Liver (tissue), 9 donors: ENCODE data around the gene ANKRD13D. TPM values are rescaled to one million over a fixed set of nuclear protein-coding genes. Genes with fewer than 3 reads are reported as not detected.

ENCODE experiments used
- DNase-seq: peaks from one replicate; pipeline ENCODE4 v3.0.0-alpha.2; 2017; ENCODE audit warnings: low spot score
- H3K27ac ChIP-seq, 2 donors: one replicate each; pipeline ENCODE4 v1.7.0; 2013; ENCODE audit warnings: inconsistent platforms in 2 of 2, low read length in 2 of 2, control low read depth in 1 of 2, low read depth in 1 of 2, mild to moderate bottlenecking in 1 of 2
- H3K27me3 ChIP-seq, 4 donors: one replicate each; pipeline versions ENCODE4 v1.6.1 to v1.7.0; 2013; ENCODE audit warnings: low read length in 3 of 4, inconsistent platforms in 1 of 4, mild to moderate bottlenecking in 1 of 4, moderate library complexity in 1 of 4; ENCODE audit not compliant: control insufficient read depth in 4 of 4, insufficient read depth in 4 of 4
- H3K36me3 ChIP-seq, 4 donors: one replicate each; pipeline versions ENCODE4 v1.6.1 to v1.7.0; 2013; ENCODE audit warnings: low read length in 3 of 4, mild to moderate bottlenecking in 3 of 4, low read depth in 1 of 4, moderate library complexity in 1 of 4; ENCODE audit not compliant: control insufficient read depth in 4 of 4, insufficient read depth in 3 of 4
- H3K4me1 ChIP-seq, 4 donors: one replicate each; pipeline versions ENCODE4 v1.6.1 to v1.7.0; 2013; ENCODE audit warnings: low read length in 3 of 4, mild to moderate bottlenecking in 3 of 4, moderate library complexity in 1 of 4; ENCODE audit not compliant: control insufficient read depth in 4 of 4, insufficient read depth in 4 of 4
- H3K4me3 ChIP-seq, 3 donors: one replicate each; pipeline versions ENCODE4 v1.6.1 to v1.7.0; 2013; ENCODE audit warnings: low read length in 3 of 3, control low read depth in 1 of 3, low read depth in 1 of 3, mild to moderate bottlenecking in 1 of 3
- H3K9ac ChIP-seq, 2 donors: one replicate each; pipeline ENCODE4 v1.7.0; 2013; ENCODE audit warnings: low read length in 2 of 2, mild to moderate bottlenecking in 2 of 2, moderate library complexity in 2 of 2, control low read depth in 1 of 2, low read depth in 1 of 2
- H3K9me3 ChIP-seq, 4 donors: one replicate each; pipeline versions ENCODE4 v1.6.1 to v1.7.0; 2013; ENCODE audit warnings: low read length in 3 of 4; ENCODE audit not compliant: control insufficient read depth in 4 of 4
- EGR1 ChIP-seq, 2 donors: IDR thresholded peaks; 2 replicates each; pipeline ENCODE4 v1.6.1; 2016 to 2018; ENCODE audit warnings: antibody characterized with exemption in 2 of 2, low read depth in 2 of 2
- FOXA1 ChIP-seq: IDR thresholded peaks from 2 replicates; pipeline ENCODE4 v1.6.1; 2016; ENCODE audit warnings: antibody characterized with exemption
- FOXA2 ChIP-seq: IDR thresholded peaks from 2 replicates; pipeline ENCODE4 v1.6.1; 2016; ENCODE audit warnings: antibody characterized with exemption
- GABPA ChIP-seq, 2 donors: IDR thresholded peaks in 1 of 2; conservative IDR thresholded peaks in 1 of 2; 2 replicates each; pipeline ENCODE4 v1.6.1; 2016; ENCODE audit warnings: antibody characterized with exemption in 2 of 2, mild to moderate bottlenecking in 1 of 2, moderate library complexity in 1 of 2
- HNF4A ChIP-seq, 2 donors: conservative IDR thresholded peaks; 2 replicates each; pipeline ENCODE4 v1.6.1; 2016; ENCODE audit warnings: antibody characterized with exemption in 2 of 2, mild to moderate bottlenecking in 2 of 2
- HNF4G ChIP-seq: IDR thresholded peaks from 2 replicates; pipeline ENCODE4 v1.6.1; 2016; ENCODE audit warnings: antibody characterized with exemption
- JUND ChIP-seq, 2 donors: IDR thresholded peaks; 2 replicates each; pipeline ENCODE4 v1.6.1; 2016; ENCODE audit warnings: antibody characterized with exemption in 2 of 2
- NR2F2 ChIP-seq: IDR thresholded peaks from 2 replicates; pipeline ENCODE4 v1.6.1; 2016; ENCODE audit warnings: antibody characterized with exemption
- RAD21 ChIP-seq, 2 donors: IDR thresholded peaks; 2 replicates each; pipeline ENCODE4 v1.6.1; 2016; ENCODE audit warnings: antibody characterized with exemption in 2 of 2, mild to moderate bottlenecking in 2 of 2
- RXRA ChIP-seq, 2 donors: IDR thresholded peaks; 2 replicates each; pipeline ENCODE4 v1.6.1; 2017 to 2018; ENCODE audit warnings: antibody characterized with exemption in 2 of 2, mild to moderate bottlenecking in 1 of 2
- SP1 ChIP-seq: IDR thresholded peaks from 2 replicates; pipeline ENCODE4 v1.6.1; 2018; ENCODE audit warnings: antibody characterized with exemption, mild to moderate bottlenecking
- TAF1 ChIP-seq: conservative IDR thresholded peaks from 2 replicates; pipeline ENCODE4 v1.6.1; 2016; ENCODE audit warnings: antibody characterized with exemption, mild to moderate bottlenecking
- YY1 ChIP-seq: IDR thresholded peaks from 2 replicates; pipeline ENCODE4 v1.6.1; 2016; ENCODE audit warnings: antibody characterized with exemption, mild to moderate bottlenecking
- WGBS: extraction: QIAGEN DNeasy Blood & Tissue Kit; methylation state at CpG from one replicate; pipeline ENCODE4 v1.1.7; 2013; 5-methylcytosine and 5-hydroxymethylcytosine counted together
- polyA plus RNA-seq, 2 donors: library from polyadenylated mRNA; stranded (reverse) in 1 of 2; unstranded in 1 of 2; fragments of 200-250 nt in 1 of 2; fragments of >200 nt in 1 of 2; fragmentation: Nextera tagmentation in 1 of 2; extraction: Ambion mirVana in 1 of 2; gene quantifications; one replicate each; pipeline versions ENCODE4 v1.2.1 to v1.2.3, GENCODE V29; 2013 to 2015
- total RNA-seq, 2 donors: library from RNA; depleted of rRNA; stranded (reverse); fragments of >200 nt; gene quantifications; one replicate each; pipeline ENCODE4 v1.2.3, GENCODE V29; 2014
- TF ChIP-seq, protein P1 (sequence below): IDR thresholded peaks from 2 replicates; pipeline ENCODE4 v1.6.1; 2016; ENCODE audit warnings: antibody characterized with exemption
- TF ChIP-seq, protein P2 (sequence below): IDR thresholded peaks from 2 replicates; pipeline ENCODE4 v1.6.1; 2016; ENCODE audit warnings: antibody characterized with exemption
- TF ChIP-seq, protein P3 (sequence below): IDR thresholded peaks from 2 replicates; pipeline ENCODE4 v1.6.1; 2016; ENCODE audit warnings: antibody characterized with exemption
- TF ChIP-seq, protein P4 (sequence below): fragments of 150-350 bp; IDR thresholded peaks from 2 replicates; pipeline ENCODE4 v1.5.1; 2017; ENCODE audit warnings: improper control_type of control experiment, low read depth, low read length; ENCODE audit not compliant: missing input control
- TF ChIP-seq, protein P5 (sequence below): IDR thresholded peaks from 2 replicates; pipeline ENCODE4 v1.6.1; 2016; ENCODE audit warnings: antibody characterized with exemption, mild to moderate bottlenecking
- donor health status: healthy.
- donor health status: healthy.
- donor health status: healthy.
- donor health status: healthy.
- donor health status: healthy.

The ANKRD13D gene
- total and polyA plus RNA-seq, 4 donors, result 5.5 to 15.0 (median 5.9) TPM

DNA sequence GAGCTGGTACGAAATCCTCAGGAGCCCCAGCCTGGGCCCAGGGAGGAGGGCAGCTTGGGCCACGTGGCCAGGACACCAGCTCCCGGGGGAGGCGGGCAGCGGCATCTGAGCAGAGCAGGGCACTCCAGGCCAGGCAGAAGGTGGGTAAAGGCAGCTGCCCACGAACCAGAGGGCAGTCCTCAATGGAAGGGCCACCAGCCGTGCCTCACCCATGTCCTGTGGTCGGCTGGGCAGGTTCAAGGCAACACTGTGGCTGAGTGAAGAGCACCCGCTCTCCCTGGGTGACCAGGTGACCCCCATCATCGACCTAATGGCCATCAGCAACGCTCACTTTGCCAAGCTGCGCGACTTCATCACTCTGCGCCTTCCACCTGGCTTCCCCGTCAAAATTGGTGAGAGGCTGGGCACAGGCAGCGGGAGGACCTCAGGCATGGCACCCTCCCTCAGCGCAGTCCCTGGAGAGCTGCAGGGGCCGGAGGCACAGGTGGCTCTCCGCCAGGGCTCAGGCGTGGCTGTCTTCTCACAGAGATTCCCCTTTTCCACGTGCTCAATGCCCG lies 11.7 kb downstream of the ANKRD13D start:
- Histone ChIP-seq H3K4me3 (no peak overlapping the region), H3K27ac (no peak overlapping the region), H3K36me3 (peaks cover 5 to 16% (median 8%) of the 10 kb centered on the region in 4 donors), H3K4me1 (peaks cover 13 to 35% (median 20%) of the 10 kb centered on the region in 4 donors), H3K9ac (no peak overlapping the region), H3K9me3 (no peaks in the 10 kb centered on the region), H3K27me3 (no peaks in the 10 kb centered on the region)
- DNase-seq, result no peak
- TF ChIP-seq JUND (IDR thresholded peaks at IDR 0.05) (no peak), EGR1 (IDR thresholded peaks at IDR 0.05; ENCODE audit: low read depth in 2 of 2) (no peak), HNF4G (no peak), FOXA1 (no peak), HNF4A (conservative IDR thresholded peaks at IDR 0.05) (no peak), RXRA (IDR thresholded peaks at IDR 0.05) (no peak), SP1 (no peak), YY1 (no peak), FOXA2 (no peak), TAF1 (no peak), GABPA (IDR thresholded peaks at IDR 0.05 in 1 of 2, conservative IDR thresholded peaks at IDR 0.05 in 1 of 2) (no peak), NR2F2 (no peak), RAD21 (IDR thresholded peaks at IDR 0.05) (no peak)
- TF ChIP-seq, protein P1, sequence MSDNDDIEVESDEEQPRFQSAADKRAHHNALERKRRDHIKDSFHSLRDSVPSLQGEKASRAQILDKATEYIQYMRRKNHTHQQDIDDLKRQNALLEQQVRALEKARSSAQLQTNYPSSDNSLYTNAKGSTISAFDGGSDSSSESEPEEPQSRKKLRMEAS, result no peak
- TF ChIP-seq, protein P2, sequence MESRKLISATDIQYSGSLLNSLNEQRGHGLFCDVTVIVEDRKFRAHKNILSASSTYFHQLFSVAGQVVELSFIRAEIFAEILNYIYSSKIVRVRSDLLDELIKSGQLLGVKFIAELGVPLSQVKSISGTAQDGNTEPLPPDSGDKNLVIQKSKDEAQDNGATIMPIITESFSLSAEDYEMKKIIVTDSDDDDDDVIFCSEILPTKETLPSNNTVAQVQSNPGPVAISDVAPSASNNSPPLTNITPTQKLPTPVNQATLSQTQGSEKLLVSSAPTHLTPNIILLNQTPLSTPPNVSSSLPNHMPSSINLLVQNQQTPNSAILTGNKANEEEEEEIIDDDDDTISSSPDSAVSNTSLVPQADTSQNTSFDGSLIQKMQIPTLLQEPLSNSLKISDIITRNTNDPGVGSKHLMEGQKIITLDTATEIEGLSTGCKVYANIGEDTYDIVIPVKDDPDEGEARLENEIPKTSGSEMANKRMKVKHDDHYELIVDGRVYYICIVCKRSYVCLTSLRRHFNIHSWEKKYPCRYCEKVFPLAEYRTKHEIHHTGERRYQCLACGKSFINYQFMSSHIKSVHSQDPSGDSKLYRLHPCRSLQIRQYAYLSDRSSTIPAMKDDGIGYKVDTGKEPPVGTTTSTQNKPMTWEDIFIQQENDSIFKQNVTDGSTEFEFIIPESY, result no peak
- TF ChIP-seq, protein P3, sequence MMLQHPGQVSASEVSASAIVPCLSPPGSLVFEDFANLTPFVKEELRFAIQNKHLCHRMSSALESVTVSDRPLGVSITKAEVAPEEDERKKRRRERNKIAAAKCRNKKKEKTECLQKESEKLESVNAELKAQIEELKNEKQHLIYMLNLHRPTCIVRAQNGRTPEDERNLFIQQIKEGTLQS, result no peak
- TF ChIP-seq, protein P4, sequence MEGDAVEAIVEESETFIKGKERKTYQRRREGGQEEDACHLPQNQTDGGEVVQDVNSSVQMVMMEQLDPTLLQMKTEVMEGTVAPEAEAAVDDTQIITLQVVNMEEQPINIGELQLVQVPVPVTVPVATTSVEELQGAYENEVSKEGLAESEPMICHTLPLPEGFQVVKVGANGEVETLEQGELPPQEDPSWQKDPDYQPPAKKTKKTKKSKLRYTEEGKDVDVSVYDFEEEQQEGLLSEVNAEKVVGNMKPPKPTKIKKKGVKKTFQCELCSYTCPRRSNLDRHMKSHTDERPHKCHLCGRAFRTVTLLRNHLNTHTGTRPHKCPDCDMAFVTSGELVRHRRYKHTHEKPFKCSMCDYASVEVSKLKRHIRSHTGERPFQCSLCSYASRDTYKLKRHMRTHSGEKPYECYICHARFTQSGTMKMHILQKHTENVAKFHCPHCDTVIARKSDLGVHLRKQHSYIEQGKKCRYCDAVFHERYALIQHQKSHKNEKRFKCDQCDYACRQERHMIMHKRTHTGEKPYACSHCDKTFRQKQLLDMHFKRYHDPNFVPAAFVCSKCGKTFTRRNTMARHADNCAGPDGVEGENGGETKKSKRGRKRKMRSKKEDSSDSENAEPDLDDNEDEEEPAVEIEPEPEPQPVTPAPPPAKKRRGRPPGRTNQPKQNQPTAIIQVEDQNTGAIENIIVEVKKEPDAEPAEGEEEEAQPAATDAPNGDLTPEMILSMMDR, result no peak
- TF ChIP-seq, protein P5, sequence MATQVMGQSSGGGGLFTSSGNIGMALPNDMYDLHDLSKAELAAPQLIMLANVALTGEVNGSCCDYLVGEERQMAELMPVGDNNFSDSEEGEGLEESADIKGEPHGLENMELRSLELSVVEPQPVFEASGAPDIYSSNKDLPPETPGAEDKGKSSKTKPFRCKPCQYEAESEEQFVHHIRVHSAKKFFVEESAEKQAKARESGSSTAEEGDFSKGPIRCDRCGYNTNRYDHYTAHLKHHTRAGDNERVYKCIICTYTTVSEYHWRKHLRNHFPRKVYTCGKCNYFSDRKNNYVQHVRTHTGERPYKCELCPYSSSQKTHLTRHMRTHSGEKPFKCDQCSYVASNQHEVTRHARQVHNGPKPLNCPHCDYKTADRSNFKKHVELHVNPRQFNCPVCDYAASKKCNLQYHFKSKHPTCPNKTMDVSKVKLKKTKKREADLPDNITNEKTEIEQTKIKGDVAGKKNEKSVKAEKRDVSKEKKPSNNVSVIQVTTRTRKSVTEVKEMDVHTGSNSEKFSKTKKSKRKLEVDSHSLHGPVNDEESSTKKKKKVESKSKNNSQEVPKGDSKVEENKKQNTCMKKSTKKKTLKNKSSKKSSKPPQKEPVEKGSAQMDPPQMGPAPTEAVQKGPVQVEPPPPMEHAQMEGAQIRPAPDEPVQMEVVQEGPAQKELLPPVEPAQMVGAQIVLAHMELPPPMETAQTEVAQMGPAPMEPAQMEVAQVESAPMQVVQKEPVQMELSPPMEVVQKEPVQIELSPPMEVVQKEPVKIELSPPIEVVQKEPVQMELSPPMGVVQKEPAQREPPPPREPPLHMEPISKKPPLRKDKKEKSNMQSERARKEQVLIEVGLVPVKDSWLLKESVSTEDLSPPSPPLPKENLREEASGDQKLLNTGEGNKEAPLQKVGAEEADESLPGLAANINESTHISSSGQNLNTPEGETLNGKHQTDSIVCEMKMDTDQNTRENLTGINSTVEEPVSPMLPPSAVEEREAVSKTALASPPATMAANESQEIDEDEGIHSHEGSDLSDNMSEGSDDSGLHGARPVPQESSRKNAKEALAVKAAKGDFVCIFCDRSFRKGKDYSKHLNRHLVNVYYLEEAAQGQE, result no peak
- 96% methylated on average over 22 of the region's 22 CpGs for WGBS
